K562 (cell line): ENCODE measurements around the gene CREG2.

ENCODE experiments used
- ELF4 ChIP-seq: fragments of 450-650 bp; formaldehyde crosslinking; IDR thresholded peaks from 2 replicates; pipeline ENCODE4 v1.4.0; 2022; ENCODE audit warnings: missing genetic modification characterization
- EZH2 ChIP-seq: IDR thresholded peaks from 2 replicates; pipeline ENCODE4 v1.6.1; 2012; ENCODE audit warnings: low read depth, mild to moderate bottlenecking, inconsistent platforms, low read length, borderline replicate concordance
- IRF1 ChIP-seq: sonication (generic); formaldehyde crosslinking; IDR thresholded peaks from 2 replicates; pipeline ENCODE4 v1.8.0; 2022; ENCODE audit warnings: missing genetic modification reagents, mild to moderate bottlenecking, borderline replicate concordance
- JUND ChIP-seq, 2 experiments: IDR thresholded peaks; 2 replicates in 1 of 2; 3 replicates in 1 of 2; pipeline ENCODE4 v1.6.1; 2011; ENCODE audit warnings: borderline replicate concordance in 2 of 2, low read depth in 2 of 2, low read length in 2 of 2, improper control_type of control experiment in 1 of 2, missing biosample characterization in 1 of 2, missing genetic modification characterization in 1 of 2, missing genetic modification reagents in 1 of 2
- MCM3 ChIP-seq: fragments of 450-650 bp; IDR thresholded peaks from 2 replicates; pipeline ENCODE4 v1.6.1; 2016
- MED1 ChIP-seq: sonication (generic); formaldehyde crosslinking; IDR thresholded peaks from 2 replicates; pipeline ENCODE4 v1.8.1; 2023; ENCODE audit warnings: missing genetic modification reagents, borderline replicate concordance
- NFXL1 ChIP-seq: fragments of 450-650 bp; formaldehyde crosslinking; IDR thresholded peaks from 2 replicates; pipeline ENCODE4 v1.4.0; 2021; ENCODE audit warnings: mild to moderate bottlenecking
- NKRF ChIP-seq: fragments of 450-650 bp; IDR thresholded peaks from 2 replicates; pipeline ENCODE4 v1.6.1; 2016; ENCODE audit warnings: borderline replicate concordance
- RNF2 ChIP-seq: sonication (generic); IDR thresholded peaks from 2 replicates; pipeline ENCODE4 v1.6.1; 2016
- SMAD1 ChIP-seq: fragments of 150-350 bp; IDR thresholded peaks from 2 replicates; pipeline ENCODE4 v1.6.1; 2014; ENCODE audit warnings: low read length, low read depth; ENCODE audit not compliant: partially characterized antibody
- TAF15 ChIP-seq: fragments of 200-400 bp; formaldehyde crosslinking; IDR thresholded peaks from 2 replicates; pipeline ENCODE4 v1.6.1; 2017; ENCODE audit warnings: mild to moderate bottlenecking, low read depth, low read length, moderate library complexity
- TGIF2 ChIP-seq: sonication (generic); formaldehyde crosslinking; IDR thresholded peaks from 2 replicates; pipeline ENCODE4 v1.8.1; 2022; ENCODE audit warnings: mild to moderate bottlenecking, missing genetic modification reagents, moderate library complexity
- ZBTB43 ChIP-seq: sonication (generic); formaldehyde crosslinking; IDR thresholded peaks from 2 replicates; pipeline ENCODE4 v1.8.0; 2023; ENCODE audit warnings: mild to moderate bottlenecking, missing genetic modification reagents

GRCh38 chr2:101354420-101355311 lies 32.6 kb downstream of the CREG2 start:
- TF ChIP-seq MED1 (CRISPR knock-in tag) = no peak
- TF ChIP-seq IRF1 (CRISPR knock-in tag) = no peak
- no peak for TF ChIP-seq EZH2
- no peak for TF ChIP-seq NKRF
- TF ChIP-seq ELF4 (CRISPR knock-in tag) = no peak
- TF ChIP-seq NFXL1 = no peak
- no peak for TF ChIP-seq RNF2
- TF ChIP-seq MCM3 = no peak
- no peak for TF ChIP-seq ZBTB43
- no peak for TF ChIP-seq TAF15
- no peak for TF ChIP-seq JUND (IDR thresholded peaks at IDR 0.05; ENCODE audit: borderline replicate concordance, low read depth, low read length)
- TF ChIP-seq JUND (tag; IDR thresholded peaks at IDR 0.05; ENCODE audit: borderline replicate concordance, low read depth, low read length) = no peak
- no peak for TF ChIP-seq SMAD1
- no peak for TF ChIP-seq TGIF2 (CRISPR knock-in tag)
